Colon (tissue), 2 donors: ENCODE measurements around the gene KIF25.
"Not testable (repeated sequence)": the region's sequence is repeated elsewhere in the genome, so short reads cannot be mapped to it uniquely, and the experiment has no call there.

Experiments used
- FAIRE-seq: peaks from 2 replicates; lab custom pipeline; 2012; peaks lifted over from hg19 to GRCh38; lab: Jason Lieb, UNC
- donor health status: control.
- donor health status: control.

Gene KIF25

DNA sequence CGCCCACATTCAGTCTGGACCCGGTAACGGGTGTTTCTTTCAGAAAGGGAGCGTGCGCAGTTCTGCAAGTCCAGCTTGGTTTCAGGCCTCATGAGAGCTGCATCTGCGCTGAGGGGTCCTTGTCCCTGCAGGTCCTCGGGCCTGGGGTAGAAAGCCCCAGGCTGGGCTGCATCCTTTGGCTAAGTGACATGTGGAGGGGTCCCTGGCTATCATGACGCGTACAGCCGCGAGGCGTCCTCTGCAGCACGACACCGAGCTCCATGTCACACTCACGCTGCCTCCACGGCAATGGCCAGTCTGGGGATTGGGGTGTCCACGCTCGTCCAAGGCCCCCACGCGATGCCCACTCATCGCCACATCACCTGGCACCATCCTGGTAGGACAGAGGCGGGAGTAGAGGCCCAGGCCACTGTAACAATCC lies 1.7 kb upstream of the KIF25 start:
- FAIRE-seq, result no peak

DNA sequence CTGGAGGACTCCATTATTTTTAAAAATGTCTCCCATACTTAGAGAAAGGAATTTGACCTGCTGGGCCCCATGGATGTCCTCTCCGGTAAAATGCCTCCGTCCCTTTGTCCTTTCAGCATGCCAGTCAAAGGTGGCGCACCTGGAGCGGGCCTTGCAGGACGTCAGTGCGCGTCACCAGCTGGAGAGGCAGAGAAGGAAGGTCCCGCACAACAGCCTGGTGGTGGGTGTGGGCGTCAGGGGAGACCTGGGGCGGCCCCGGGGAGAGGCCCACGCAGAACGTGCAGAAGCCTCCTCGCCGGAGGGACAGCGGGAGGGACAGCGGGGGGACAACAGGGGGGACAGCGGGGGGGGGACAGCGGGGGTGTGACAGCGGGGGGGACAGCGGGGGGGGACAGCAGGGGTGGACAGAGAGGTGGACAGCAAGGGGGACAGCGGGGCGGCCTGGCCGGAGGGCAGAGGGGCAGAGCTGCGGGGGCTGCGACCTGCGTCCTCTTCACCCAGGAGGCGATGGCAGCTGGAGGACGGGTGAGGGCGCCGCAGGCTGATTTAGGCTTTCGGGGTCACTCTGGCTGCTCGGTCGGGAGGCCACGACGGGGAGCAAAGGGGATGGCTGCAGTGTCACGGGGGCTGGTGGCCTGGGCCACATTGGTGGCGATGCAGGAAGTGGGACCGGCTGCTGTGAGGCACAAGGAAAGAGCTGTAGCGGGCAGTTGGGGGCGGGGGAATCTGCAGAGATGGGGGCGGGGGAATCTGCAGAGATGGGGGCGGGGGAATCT lies 859 bp upstream of the KIF25 start:
- FAIRE-seq, result no peak

DNA sequence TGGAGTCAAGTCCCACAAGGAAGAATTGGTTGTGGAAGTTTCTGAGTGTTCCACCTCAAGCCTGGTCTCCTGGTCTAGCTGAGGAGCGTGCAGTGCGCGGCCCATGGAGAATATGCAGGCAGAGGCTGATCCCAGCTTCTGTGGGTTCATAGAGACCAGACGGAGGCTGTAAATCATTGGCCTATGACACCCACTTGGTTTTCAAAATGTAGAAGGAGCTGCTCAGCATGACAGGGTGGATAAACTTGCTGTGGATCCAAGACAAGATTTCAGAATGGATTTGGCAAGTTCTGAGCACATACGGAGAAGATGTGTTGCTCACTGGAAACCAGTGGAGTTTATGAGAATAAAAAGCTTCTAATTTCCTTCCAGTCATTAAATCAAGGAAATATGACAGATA lies 744 bp downstream of the KIF25 start:
- no peak for FAIRE-seq

DNA sequence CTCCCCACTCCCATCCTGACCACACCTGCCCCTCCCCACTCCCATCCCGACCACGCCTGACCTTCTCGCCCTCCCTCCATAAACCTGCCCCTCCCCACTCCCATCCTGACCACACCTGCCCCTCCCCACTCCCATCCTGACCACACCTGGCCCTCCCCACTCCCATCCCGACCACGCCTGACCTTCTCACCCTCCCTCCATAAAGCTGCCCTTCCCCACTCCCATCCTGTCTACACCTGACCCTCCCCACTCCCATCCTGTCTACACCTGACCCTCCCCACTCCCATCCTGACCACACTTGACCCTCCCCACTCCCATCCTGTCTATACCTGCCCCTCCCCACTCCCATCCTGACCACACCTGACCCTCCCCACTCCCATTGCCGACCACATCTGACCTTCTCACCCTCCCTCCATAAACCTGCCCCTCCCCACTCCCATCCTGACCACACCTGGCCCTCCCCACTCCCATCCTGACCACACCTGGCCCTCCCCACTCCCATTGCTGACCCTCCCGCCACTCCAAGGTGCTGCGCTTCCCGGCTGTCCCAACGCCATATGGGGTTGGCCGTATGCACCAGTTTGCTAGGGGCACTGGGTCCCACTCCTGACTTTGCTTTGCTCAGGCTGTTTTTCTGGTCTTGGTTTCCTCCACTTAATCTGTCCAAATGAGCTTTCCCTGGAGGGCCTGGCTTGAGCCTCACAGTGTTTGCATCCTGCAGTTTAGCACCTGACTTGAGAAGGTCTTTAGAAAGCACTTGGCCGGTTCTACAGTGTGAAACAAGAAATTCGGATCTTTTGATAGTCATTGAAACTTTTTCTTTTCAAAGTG lies 2.9 kb downstream of the KIF25 start:
- no peak for FAIRE-seq

DNA sequence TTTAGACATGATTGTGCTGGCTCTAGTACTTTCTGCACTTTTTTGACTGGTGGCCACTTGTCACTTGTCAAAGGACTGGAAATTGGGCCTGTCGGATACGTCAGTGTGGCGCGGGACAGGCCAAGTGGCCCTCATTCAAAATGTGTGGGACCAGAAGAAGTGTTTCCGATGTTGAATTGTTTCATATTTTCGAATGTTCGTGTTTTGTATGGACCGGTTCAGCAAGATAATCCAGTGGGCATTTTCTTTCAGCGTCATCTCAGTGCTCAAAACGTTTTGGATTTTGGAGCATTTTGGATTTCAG lies 3.5 kb downstream of the KIF25 start:
- FAIRE-seq, result no peak

DNA sequence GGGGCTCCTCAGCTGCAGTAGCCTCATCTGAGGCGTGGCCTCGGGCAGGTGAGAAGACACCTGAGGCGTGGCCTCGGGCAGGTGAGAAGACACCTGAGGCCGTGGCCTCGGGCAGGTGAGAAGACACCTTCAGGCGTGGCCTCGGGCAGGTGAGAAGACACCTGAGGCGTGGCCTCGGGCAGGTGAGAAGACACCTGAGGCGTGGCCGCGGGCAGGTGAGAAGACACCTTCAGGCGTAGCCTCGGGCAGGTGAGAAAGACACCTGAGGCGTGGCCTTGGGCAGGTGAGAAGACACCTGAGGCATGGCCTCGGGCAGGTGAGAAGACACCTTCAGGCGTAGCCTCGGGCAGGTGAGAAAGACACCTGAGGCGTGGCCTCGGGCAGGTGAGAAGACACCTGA lies 4.0 kb downstream of the KIF25 start:
- not testable (repeated sequence) for FAIRE-seq

DNA sequence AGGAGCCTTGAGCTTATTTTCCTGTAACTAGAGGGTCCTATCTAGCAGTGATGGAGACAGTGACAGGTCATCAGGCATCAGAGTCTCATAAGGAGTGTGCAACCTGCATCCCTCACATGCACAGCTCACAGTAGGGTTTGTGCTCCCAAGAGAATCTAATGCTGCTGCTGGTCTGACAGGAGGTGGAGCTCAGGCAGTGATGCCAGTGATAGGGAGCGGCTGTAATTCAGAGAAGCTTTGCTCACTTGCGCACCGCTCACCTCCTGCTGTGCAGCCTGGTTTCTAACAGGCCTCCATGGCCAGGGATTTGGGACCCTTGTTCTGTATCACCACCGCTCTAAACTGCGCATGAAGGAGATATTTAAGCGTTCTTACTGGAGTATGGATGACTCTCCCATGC lies 5.3 kb downstream of the KIF25 start:
- no peak for FAIRE-seq

DNA sequence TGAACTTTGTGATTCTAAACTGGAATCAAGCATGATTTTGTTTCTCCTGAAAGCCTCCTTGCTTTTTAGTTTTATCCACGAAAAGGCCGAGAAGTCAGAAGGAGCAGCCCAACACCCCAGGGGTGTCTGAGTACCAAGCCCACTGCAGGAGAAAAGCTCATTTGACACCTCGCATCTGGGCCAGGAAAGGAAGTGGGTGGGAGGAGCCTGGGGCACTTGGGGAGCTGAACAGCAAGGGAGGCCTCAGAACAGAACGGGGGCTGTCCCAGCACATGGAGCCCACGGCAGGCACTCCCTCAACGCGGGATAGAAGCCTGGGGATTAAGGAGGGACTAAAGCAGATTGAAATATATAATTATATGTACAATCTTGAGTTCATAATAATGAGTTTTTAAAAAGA lies 6.6 kb downstream of the KIF25 start:
- FAIRE-seq, result no peak

DNA sequence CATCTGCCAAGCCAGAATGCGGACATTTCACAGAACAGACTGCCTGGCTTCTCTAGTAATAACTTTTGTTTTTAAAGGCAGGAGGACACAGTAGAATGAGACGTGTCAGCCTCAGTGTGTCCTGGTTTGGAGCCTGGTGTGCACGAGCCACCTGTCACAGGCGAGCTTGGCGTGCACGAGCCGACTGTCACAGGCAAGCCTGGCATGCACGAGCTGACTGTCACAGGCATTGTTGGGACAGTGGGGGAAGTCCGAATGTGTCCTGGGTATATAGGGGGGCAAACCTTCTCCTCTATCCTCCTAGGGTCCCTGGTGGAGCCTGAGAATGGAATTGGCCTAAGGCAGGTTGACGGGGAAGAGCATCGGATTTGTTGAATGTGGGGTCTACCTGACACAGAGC lies 7.5 kb downstream of the KIF25 start:
- FAIRE-seq, result no peak

DNA sequence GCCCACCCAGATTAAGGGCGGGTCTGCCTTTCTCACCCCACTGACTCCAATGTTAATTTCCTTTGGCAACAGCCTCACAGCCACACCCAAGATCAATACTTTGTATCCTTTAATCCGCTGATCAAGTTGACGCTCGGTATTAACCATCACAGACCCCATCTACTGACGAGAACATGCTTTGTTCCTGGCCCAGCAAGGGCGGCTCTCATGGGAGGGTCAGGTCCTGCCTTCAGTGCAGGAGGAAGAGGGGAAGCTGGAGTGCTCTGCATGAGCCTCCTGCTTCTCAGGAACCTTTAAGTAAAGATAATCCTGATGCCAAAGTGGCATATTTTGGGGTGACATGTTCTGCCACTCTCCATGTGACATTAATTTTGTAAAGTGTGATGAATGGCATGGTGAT lies 8.3 kb downstream of the KIF25 start:
- no peak for FAIRE-seq

DNA sequence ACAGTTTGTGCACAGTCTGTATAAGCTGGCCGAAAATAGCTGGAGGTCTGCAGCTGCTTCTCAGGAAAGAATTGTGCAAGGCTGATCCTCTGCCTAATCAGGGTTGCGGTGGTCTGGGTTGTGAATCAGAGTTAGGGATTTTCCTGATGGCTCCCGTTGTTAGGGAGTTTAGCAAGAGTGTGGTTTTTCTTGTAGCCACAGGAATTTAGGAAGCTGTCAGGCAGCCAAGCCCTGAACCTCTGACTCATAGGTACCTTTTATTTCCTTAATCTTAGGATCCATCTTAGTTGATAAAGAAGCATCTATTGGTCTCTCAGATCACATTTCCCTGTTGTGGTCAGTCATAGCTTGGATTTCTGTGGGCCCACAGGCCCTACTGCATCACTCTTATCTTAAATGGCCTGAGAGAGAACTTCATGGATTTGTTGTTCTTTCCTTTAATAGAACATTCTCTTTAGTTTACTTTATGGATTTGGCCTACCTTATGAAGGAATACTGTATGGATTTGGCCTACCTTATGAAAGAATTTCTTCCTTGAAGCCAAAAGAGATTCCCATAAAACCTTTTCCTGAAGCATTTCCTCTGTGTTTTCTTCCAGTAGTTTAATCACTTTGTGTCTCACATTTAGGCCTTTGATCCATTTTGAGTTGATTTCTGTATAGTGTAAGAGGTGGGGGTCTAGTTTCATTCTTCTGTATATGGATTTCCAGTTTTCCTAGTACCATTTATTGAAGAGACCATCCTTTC lies 10.3 kb downstream of the KIF25 start:
- FAIRE-seq, result no peak

DNA sequence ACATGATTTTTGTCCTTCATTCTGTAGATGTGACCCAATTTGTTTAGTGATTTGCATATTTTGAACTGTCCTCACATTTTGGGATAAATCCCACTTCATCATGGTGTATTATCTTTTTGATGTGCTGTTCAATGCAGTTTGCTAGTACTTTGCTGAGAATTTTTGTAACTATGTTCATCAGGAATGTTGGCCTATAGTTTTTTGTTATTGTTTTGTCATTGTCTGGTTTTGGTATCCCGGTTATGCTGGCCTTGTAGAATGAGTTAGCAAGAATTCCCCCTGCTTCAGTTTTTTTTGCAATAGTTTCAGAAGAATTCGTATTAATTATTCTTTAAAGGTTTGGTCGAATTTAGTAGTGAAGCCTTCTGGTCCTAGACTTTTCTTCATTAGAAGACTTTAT lies 11.9 kb downstream of the KIF25 start:
- no peak for FAIRE-seq

DNA sequence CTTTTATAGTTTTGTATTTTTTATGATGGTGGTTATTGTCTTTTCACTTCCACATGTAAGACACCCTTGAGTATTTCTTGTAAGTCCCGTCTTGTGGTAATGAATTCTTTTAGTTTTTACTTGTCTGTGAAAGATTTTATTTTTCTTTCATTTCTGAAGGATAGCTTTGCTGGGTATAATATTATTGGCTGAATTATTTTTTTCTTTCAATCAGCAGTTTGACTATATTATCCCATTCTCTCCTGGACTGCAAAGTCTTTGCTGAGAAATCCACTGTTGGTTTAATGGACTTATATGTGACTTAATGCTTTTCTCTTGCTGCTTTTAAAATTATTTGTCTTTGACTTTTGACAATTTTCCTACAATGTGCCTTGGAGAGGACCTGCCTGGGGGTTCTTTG lies 13.8 kb downstream of the KIF25 start:
- no peak for FAIRE-seq

DNA sequence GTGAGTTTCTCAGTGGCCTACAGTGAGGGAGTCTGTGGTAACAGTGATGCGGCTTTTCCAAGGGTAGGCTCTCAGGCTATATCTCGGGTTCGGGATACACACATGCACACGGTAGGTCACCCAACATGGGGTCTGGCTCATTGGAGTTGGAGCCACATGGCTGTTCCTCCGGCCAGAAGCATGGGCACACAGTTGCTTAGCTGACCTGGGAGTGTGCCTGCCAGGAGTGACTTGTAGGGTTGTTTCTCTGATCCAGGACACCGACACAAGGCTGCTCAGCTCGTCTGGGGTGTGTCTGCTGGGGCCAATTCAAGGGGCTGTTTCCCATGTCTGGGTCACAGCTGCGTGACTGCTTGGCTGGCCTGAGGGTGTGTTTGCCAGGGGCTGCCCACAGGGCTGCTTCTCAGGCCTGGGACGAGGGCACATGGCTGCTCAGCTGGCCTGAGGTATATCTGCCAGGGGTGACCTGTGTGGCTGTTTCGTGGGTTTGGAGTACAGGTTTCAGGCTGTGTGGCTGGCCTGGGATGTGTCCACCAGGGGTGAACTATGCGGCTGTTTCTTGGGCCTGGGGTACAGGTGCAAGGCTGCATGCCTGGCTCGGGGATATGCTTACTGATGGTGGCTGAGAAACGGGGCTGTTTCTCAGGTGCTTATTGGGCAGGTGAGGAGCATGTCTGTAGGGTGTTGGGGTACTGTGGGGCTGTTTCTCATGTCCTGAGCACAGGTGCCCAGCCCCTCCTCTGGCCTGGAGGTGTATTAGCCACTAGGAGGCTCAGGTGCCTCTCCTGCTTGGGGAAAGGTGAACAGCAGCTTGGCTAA lies 15.2 kb downstream of the KIF25 start:
- no peak for FAIRE-seq

DNA sequence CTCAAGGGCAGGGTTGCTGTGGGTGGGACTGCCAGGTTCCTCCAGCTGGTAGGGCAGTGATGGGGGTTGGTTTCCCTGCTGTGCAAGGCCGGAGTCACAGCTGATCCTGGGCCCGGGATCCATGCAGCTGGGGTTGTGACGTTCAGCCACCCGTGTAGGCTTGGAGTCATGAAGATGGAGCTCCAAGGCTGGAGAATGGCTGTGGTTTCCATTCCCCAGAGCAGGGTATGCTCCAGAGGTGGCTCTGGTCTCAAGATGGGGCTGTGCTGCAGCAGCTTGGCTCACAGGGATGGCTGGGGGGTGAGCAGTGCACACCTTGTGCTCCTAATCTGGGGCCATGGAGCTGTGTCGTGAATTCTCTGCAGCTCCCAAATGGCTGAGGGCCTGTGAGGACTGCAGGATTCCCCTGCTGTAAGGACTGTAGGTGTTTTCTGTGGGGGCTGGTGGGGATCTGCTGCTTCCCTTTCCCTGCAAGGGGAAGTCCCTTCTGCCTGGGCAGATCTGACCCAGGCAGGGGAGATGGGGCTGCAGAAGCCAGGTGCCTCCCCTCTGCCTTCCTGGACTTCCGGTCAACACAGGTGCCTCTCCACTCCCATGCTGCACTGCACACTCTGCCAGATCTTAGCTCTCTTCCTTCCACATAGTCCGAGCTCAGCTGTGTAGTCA lies 15.9 kb downstream of the KIF25 start:
- FAIRE-seq, result no peak

DNA sequence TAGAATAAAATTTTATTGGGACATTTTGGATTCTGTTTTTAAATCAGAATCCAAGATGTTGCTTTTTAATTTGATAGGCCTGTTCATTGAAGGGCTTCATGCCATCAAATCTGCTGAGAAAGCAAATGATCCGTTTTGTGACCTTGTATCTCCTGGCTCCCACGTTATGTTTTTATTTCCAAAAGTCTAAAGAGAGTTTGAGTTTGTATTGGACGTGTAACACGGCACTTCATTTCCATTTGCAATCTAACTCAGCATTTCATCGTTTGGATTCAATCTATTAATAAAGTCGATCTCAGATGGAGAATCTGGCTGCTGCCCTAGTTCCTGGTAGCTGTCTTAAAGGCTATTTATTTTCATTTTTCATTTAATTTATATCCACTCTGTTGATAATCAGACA lies 17.0 kb downstream of the KIF25 start:
- no peak for FAIRE-seq

DNA sequence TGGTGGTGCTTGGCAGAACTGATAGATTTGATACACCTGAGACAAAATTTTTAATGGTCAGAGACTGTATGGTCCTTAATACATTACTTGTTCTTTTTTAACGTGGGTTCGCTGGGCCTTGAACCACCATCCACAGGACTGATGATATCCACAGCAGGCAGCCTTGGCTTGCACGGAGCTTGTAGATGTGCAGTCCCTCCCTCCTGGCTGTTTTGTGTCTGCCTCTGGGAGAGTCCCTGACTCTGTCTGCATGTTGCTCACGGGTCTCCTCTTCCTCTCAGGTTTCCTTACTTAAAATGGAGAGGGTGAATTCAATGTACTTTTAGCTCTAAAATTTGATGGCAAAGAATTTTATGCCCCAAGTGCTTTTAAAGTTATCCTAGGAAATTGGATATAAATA lies 17.5 kb downstream of the KIF25 start:
- no peak for FAIRE-seq

DNA sequence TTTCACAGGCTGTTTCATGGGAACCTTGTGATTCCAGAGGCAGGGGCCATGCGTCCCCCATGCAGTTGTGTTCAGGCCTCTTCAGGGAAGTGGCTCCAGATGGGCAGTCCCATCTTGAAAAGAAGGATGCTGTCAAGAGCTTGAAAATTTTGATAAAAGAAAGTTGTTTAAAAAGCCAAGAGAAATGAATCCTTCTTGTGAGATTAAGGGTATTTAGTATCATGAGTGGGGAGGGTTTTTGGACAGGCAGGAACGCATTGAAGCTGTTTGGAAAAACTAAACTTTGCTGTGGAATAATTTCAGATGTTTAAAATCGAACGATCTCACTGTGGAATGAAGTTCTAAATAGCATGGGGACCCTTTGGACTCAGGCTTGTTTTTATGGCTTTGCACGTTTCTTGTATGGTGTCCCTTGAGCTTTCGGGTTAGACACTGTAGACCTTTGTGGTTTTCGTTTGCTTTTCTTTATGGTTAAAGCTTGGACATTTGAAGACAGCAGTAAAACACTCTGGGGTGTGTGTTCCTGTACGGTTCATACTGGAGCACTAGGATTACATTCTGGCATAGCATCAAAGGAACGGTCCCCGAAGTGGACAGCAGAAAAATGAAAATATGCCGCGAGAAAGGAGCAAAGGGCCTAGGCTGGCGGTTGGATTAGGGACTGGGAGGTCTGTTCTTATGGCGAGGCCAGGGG lies 18.2 kb downstream of the KIF25 start:
- no peak for FAIRE-seq

DNA sequence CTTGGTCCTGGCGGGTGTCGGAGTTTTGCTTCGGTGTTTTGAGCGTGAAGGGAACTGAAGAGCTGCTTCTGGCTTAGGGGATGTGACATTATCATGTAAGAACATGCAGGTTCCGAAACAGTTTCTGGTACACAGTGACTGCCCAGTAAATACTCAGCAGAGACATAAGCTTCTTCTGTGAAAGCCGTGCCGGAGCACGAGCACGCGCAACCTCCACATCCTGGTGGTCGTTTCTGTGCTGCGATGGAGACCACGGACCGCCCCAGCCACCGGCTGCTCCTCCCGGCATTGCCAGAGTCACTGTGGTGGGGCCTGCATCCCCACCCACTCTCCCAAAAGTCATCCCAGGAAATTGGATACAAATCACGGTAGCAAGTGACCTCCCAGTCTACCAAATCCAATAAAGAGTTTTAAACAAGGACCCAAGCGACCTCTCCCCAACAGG lies 18.7 kb downstream of the KIF25 start:
- FAIRE-seq, result no peak

DNA sequence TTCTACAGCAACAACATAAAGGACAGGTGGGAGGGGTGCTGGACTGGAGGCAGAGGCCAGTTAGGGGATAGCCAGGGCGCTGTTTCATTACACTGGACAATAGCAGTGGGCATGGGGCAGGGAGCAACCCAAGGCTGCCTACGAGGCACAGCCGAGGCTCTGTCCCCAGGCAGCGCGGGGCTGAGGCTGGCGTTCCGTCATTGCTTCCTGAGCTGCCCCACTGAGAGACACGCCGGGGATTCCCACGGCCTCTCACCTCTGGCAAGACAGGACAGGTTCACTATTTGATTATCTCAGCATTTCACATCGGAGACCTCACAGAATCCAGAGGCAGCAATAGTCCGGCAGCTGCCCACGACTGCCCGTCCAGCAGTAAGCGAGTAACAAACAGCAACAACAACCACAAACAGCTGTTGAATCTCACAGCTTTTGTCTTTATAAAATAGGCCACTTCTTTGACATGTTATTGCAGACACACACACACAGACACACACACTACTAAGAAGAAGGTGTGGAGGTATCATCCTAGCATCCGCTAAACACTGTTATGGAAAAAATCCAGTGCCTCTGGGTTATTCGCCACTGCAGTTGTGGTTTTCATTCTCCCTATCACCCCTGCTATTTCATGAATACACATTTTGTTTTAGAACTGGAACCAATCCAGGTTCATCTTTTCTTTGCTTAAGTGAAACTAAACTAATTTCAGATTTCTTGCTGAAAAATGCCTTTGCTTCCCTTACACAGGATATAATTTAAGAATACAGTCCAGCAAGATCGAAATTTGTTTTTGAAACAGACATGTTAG lies 19.5 kb downstream of the KIF25 start:
- no peak for FAIRE-seq
